Heart left ventricle (tissue), 16 donors: ENCODE measurements around the gene PIK3CA. TPM values are rescaled to one million over a fixed set of nuclear protein-coding genes. Genes with fewer than 3 reads are reported as not detected.
"Not testable (repeated sequence)": the region's sequence is repeated elsewhere in the genome, so short reads cannot be mapped to it uniquely, and the experiment has no call there.

ENCODE experiments used
- ATAC-seq, 4 donors: fragments of 200-7000 bp; cut with Tn5 transposase; one replicate each; pipeline ENCODE4 v1.9.1; 2020 to 2022; ENCODE audit warnings: moderate library complexity in 4 of 4, mild to moderate bottlenecking in 3 of 4, moderate number of reproducible peaks in 1 of 4
- DNase-seq, 5 donors: peaks; one replicate each; pipeline ENCODE4 v3.0.0-alpha.2; 2020
- H3K27ac ChIP-seq, 12 donors: fragments of 200-600 bp; sonication (generic) in 4 of 12; one replicate each; pipeline versions ENCODE4 v1.5.0 to v1.8.0; 2016 to 2022; ENCODE audit warnings: mild to moderate bottlenecking in 2 of 12
- H3K27me3 ChIP-seq, 9 donors: fragments of 200-600 bp; sonication (generic) in 2 of 9; one replicate each; pipeline versions ENCODE4 v1.5.1 to v1.8.0; 2016 to 2022; ENCODE audit warnings: mild to moderate bottlenecking in 3 of 9
- H3K36me3 ChIP-seq, 9 donors: fragments of 200-600 bp; sonication (generic) in 2 of 9; one replicate each; pipeline versions ENCODE4 v1.5.0 to v1.8.0; 2018 to 2022; ENCODE audit warnings: mild to moderate bottlenecking in 2 of 9
- H3K4me1 ChIP-seq, 12 donors: fragments of 200-600 bp; sonication (generic) in 4 of 12; one replicate each; pipeline versions ENCODE4 v1.5.0 to v1.8.0; 2016 to 2022; ENCODE audit warnings: mild to moderate bottlenecking in 3 of 12
- H3K4me3 ChIP-seq, 12 donors: fragments of 200-600 bp; sonication (generic) in 4 of 12; one replicate each; pipeline versions ENCODE4 v1.5.0 to v1.8.0; 2017 to 2022; ENCODE audit warnings: mild to moderate bottlenecking in 9 of 12, moderate library complexity in 4 of 12
- H3K9me3 ChIP-seq, 12 donors: fragments of 200-600 bp; sonication (generic) in 4 of 12; one replicate each; pipeline versions ENCODE4 v1.5.0 to v1.8.0; 2016 to 2022; ENCODE audit warnings: mild to moderate bottlenecking in 1 of 12
- CTCF ChIP-seq, 12 donors: fragments of 200-600 bp; sonication (generic) in 4 of 12; IDR thresholded peaks; one replicate each; pipeline versions ENCODE4 v1.5.0 to v1.8.0; 2018 to 2022; ENCODE audit warnings: antibody characterized with exemption in 12 of 12, mild to moderate bottlenecking in 5 of 12
- POLR2A ChIP-seq, 2 donors: fragments of 450-650 bp; IDR thresholded peaks; one replicate each; pipeline ENCODE4 v1.6.1; 2017; ENCODE audit warnings: antibody characterized with exemption in 2 of 2, mild to moderate bottlenecking in 2 of 2, moderate library complexity in 2 of 2
- WGBS, 4 donors: extraction: QIAGEN DNeasy Blood & Tissue Kit in 2 of 4; methylation state at CpG; one replicate each; pipeline versions ENCODE4 v1.1.5 to v1.1.7; 2013 to 2018; 5-methylcytosine and 5-hydroxymethylcytosine counted together
- intact Hi-C, 10 donors: fragments of 100-400 bp; cut with DNase I; formaldehyde crosslinking; loops; one replicate each; pipeline versions ENCODE4 v1.11.1 to v1.14.2; 2022
- polyA plus RNA-seq, 2 donors: library from polyadenylated mRNA; stranded (reverse); fragments of 200-250 nt; gene quantifications; one replicate each; pipeline ENCODE4 v1.2.3, GENCODE V29; 2013
- total RNA-seq, 9 donors: library from RNA; depleted of rRNA in 2 of 9; stranded (reverse); fragments of >200 nt in 2 of 9; fragmentation: NEBNext Ultra II Directional in 3 of 9; extraction: Animal tissue kit (Norgen Biotek cat#: 25700) in 3 of 9; gene quantifications; one replicate each; pipeline versions ENCODE4 v1.1.0 to v1.2.4, GENCODE V29; 2016 to 2023
- donor health status: ischemic (EF 13 %, LVEDD 7.1; RV severe dilation, severe dysfunction).
- donor health status: healthy with polysubstance abuse.
- donor health status: DM: no; HTN: yes; CAD: no.
- donor health status: DM: no; HTN: no; CAD: no.
- donor health status: ischemic (EF 25% LVEDD 6.9; RV normal size, moderate dysfunction).
- donor health status: ischemic (EF 25% LVEDD 5.7; RV mildly dilated, moderate dysfunction).
- donor health status: healthy.
- donor health status: DM: yes; HTN: yes; CAD: no.
- donor health status: ischemic (EF 35%, LVEDD 5.7; RV mildly dilated, moderate dysfunction).
- donor health status: nonischemic (EF 11% LVEDD 7.7; RV severe dilation, severe dysfunction).
- donor health status: DM: yes; HTN: yes; CAD: no.
- donor health status: PGD.
- donor health status: ischemic (EF 29% LVEDD 5.4; RV normal size, mild dysfunction).
- donor health status: nonischemic (EF 23%, LVEDD 6.1; RV moderate dilation, normal function).

Gene PIK3CA
- total and polyA plus RNA-seq, 11 donors, result 3.1 to 28.0 (median 18.7) TPM

GRCh38 chr3:179196700-179197099, 48.5 kb downstream of the PIK3CA start:
- ATAC-seq (no peak), DNase-seq (no peak)
- WGBS, 4 donors, result 84 to 92% (median 89%) methylated on average over 4 of the region's 4 CpGs
- Histone ChIP-seq H3K27ac (no peak overlapping the region), H3K4me1 (peaks cover 0 to 42% (median 25%) of the 10 kb centered on the region in 12 donors), H3K27me3 (no peaks in the 10 kb centered on the region), H3K36me3 (peaks cover 0 to 28% (median 19%) of the 10 kb centered on the region in 9 donors), H3K4me3 (no peak overlapping the region), H3K9me3 (no peaks in the 10 kb centered on the region)
- TF ChIP-seq POLR2A (IDR thresholded peaks at IDR 0.05), result no peak
- TF ChIP-seq CTCF (IDR thresholded peaks at IDR 0.05), result no peak
- intact Hi-C loops, result no loop called here

GRCh38 chr3:179200790-179201189, 52.6 kb downstream of the PIK3CA start:
- H3K36me3 ChIP-seq, result peaks cover 0 to 63% (median 52%) of the 10 kb centered on the region in 9 donors
- no peak for DNase-seq
- H3K9me3 ChIP-seq, result no peaks in the 10 kb centered on the region
- intact Hi-C loops, result no loop called here
- TF ChIP-seq CTCF (IDR thresholded peaks at IDR 0.05) (no peak), POLR2A (IDR thresholded peaks at IDR 0.05) (no peak)
- WGBS, 4 donors, result 87 to 93% (median 88%) methylated on average over 2 of the region's 2 CpGs
- H3K27me3 ChIP-seq, result no peaks in the 10 kb centered on the region
- no peak overlapping the region for H3K4me3 ChIP-seq
- no peak for ATAC-seq
- no peak overlapping the region for H3K27ac ChIP-seq
- H3K4me1 ChIP-seq, result peaks cover 0 to 13% (median 7%) of the 10 kb centered on the region in 12 donors

- H3K4me1 ChIP-seq, H3K4me3 ChIP-seq, H3K27me3 ChIP-seq, H3K9me3 ChIP-seq, DNase-seq, ATAC-seq, H3K27ac ChIP-seq: not testable (repeated sequence)
- 88 to 100% (median 100%) methylated on average over 1 of the region's 1 CpG for WGBS, 4 donors
- intact Hi-C loops, result loop anchor here in 1 of 10 donors (10.0 kb wide), 1 partner anchor 51 kb away; no protein-coding TSS in a partner anchor
- peaks cover 0 to 90% (median 40%) of the 10 kb centered on the region in 9 donors for H3K36me3 ChIP-seq
Observed at GRCh38 chr3:179215550-179215949, 67.4 kb downstream of the PIK3CA start.

GRCh38 chr3:179218213-179218612, 70.1 kb downstream of the PIK3CA start:
- intact Hi-C loops, result loop anchor here in 1 of 10 donors (10.0 kb wide), 1 partner anchor 53 kb away; no protein-coding TSS in a partner anchor
- peaks cover 0 to 89% (median 51%) of the 10 kb centered on the region in 9 donors for H3K36me3 ChIP-seq
- not testable (repeated sequence) for H3K4me1 ChIP-seq, H3K9me3 ChIP-seq, H3K27ac ChIP-seq, DNase-seq, H3K27me3 ChIP-seq, ATAC-seq, H3K4me3 ChIP-seq
- WGBS, 4 donors, result 77 to 84% (median 82%) methylated on average over 1 of the region's 1 CpG

GRCh38 chr3:179223548-179223947, 75.4 kb downstream of the PIK3CA start:
- Histone ChIP-seq H3K4me3 (no peak overlapping the region), H3K27me3 (no peaks in the 10 kb centered on the region), H3K9me3 (no peaks in the 10 kb centered on the region), H3K36me3 (peaks cover 0 to 96% (median 82%) of the 10 kb centered on the region in 9 donors), H3K4me1 (peaks cover 0 to 7% (median 0%) of the 10 kb centered on the region in 12 donors), H3K27ac (no peak overlapping the region)
- no peak for TF ChIP-seq POLR2A (IDR thresholded peaks at IDR 0.05)
- TF ChIP-seq CTCF (IDR thresholded peaks at IDR 0.05), result no peak
- intact Hi-C loops, result no loop called here
- no peak for DNase-seq
- 70 to 84% (median 73%) methylated on average over 2 of the region's 2 CpGs for WGBS, 4 donors
- ATAC-seq, result peak in 2 of 4 donors; percentile 20 to 33
